GM12878 (cell line): Measurements from ENCODE around the gene SETD1A. TPM values are rescaled to one million over a fixed set of nuclear protein-coding genes. Genes with fewer than 3 reads are reported as not detected.

ENCODE experiments used
- CREM ChIP-seq: IDR thresholded peaks from 2 replicates; pipeline ENCODE4 v1.6.1; 2014; ENCODE audit warnings: antibody characterized with exemption, low read depth
- EGR1 ChIP-seq, 2 experiments: IDR thresholded peaks; 1 replicate in 1 of 2; 2 replicates in 1 of 2; pipeline ENCODE4 v1.6.1; 2011 to 2012; ENCODE audit warnings: low read depth in 2 of 2, low read length in 2 of 2, borderline replicate concordance in 1 of 2, mild to moderate bottlenecking in 1 of 2, moderate library complexity in 1 of 2
- MEF2B ChIP-seq: fragments of 450-650 bp; IDR thresholded peaks from 2 replicates; pipeline ENCODE4 v1.6.1; 2018; ENCODE audit warnings: mild to moderate bottlenecking, moderate library complexity; ENCODE audit not compliant: partially characterized antibody, poor library complexity, severe bottlenecking
- RAD51 ChIP-seq: fragments of 450-650 bp; IDR thresholded peaks from 2 replicates; pipeline ENCODE4 v1.6.1; 2016; ENCODE audit warnings: moderate library complexity, mild to moderate bottlenecking, inconsistent platforms
- RCOR1 ChIP-seq: conservative IDR thresholded peaks from 2 replicates; pipeline ENCODE4 v1.6.1; 2012; ENCODE audit warnings: low read depth, low read length, improper control_type of control experiment
- RELA ChIP-seq: fragments of 450-650 bp; IDR thresholded peaks from 2 replicates; pipeline ENCODE4 v1.8.0; 2014; ENCODE audit warnings: borderline replicate concordance; ENCODE audit not compliant: partially characterized antibody
- SUPT20H ChIP-seq: IDR thresholded peaks from 2 replicates; pipeline ENCODE4 v1.6.1; 2011; ENCODE audit warnings: low read depth, mild to moderate bottlenecking, low read length, moderate library complexity, borderline replicate concordance; ENCODE audit not compliant: control insufficient read depth
- TAF1 ChIP-seq: IDR thresholded peaks from 2 replicates; pipeline ENCODE4 v1.6.1; 2011; ENCODE audit warnings: mild to moderate bottlenecking, low read depth, low read length, borderline replicate concordance
- polyA plus RNA-seq, 11 experiments: library from polyadenylated mRNA; depleted of rRNA in 4 of 11; unstranded in 6 of 11; stranded (reverse) in 5 of 11; fragments of >200 nt; fragmentation: Nextera tagmentation in 4 of 11; fragmentation: Illumina TruSeq in 1 of 11; extraction: Ambion mirVana in 4 of 11; extraction: Trizol in 1 of 11; gene quantifications; 1 replicate in 1 of 11; 2 replicates in 10 of 11; pipeline versions ENCODE4 v1.2.1 to v1.2.3, GENCODE V29; 2011 to 2016; ENCODE audit warnings: inconsistent platforms in 2 of 11, missing spikeins in 2 of 11, low read depth in 1 of 11
- total RNA-seq, 4 experiments: library from RNA; depleted of rRNA in 3 of 4; stranded (reverse); fragments of >200 nt in 3 of 4; fragmentation: Illumina TruSeq in 1 of 4; extraction: Trizol in 1 of 4; gene quantifications; 2 replicates each; pipeline versions ENCODE4 v1.2.1 to v1.2.3, GENCODE V29; 2013 to 2021
- TF ChIP-seq, protein P1 (sequence below): fragments of 150-350 bp; IDR thresholded peaks from 2 replicates; pipeline ENCODE4 v1.6.1; 2016; ENCODE audit warnings: low read depth, low read length
- TF ChIP-seq, protein P2 (sequence below): fragments of 450-650 bp; IDR thresholded peaks from 2 replicates; pipeline ENCODE4 v1.6.1; 2018; ENCODE audit warnings: mild to moderate bottlenecking, low read depth, moderate library complexity; ENCODE audit not compliant: partially characterized antibody
- TF ChIP-seq, protein P3 (sequence below), 3 experiments: IDR thresholded peaks in 2 of 3; conservative IDR thresholded peaks in 1 of 3; 2 replicates each; pipeline ENCODE4 v1.5.1; 2011; ENCODE audit warnings: low read depth in 3 of 3, low read length in 3 of 3, mild to moderate bottlenecking in 3 of 3, control low read depth in 2 of 3, moderate library complexity in 2 of 3, inconsistent platforms in 1 of 3, mixed read lengths in 1 of 3; ENCODE audit not compliant: control insufficient read depth in 2 of 3, insufficient read depth in 1 of 3; ENCODE audit errors: extremely low read depth in 1 of 3
- TF ChIP-seq, protein P4 (sequence below): fragments of 450-650 bp; IDR thresholded peaks from 2 replicates; pipeline ENCODE4 v1.6.1; 2017; ENCODE audit warnings: mild to moderate bottlenecking, low read depth, inconsistent platforms; ENCODE audit not compliant: poor library complexity, severe bottlenecking

SETD1A gene
- total and polyA plus RNA-seq, 10 of the 15 experiments (the other 5 are each of a cell fraction or from before 2014, with no cell fraction given): 0.02 to 25.9 (median 4.9) TPM

DNA sequence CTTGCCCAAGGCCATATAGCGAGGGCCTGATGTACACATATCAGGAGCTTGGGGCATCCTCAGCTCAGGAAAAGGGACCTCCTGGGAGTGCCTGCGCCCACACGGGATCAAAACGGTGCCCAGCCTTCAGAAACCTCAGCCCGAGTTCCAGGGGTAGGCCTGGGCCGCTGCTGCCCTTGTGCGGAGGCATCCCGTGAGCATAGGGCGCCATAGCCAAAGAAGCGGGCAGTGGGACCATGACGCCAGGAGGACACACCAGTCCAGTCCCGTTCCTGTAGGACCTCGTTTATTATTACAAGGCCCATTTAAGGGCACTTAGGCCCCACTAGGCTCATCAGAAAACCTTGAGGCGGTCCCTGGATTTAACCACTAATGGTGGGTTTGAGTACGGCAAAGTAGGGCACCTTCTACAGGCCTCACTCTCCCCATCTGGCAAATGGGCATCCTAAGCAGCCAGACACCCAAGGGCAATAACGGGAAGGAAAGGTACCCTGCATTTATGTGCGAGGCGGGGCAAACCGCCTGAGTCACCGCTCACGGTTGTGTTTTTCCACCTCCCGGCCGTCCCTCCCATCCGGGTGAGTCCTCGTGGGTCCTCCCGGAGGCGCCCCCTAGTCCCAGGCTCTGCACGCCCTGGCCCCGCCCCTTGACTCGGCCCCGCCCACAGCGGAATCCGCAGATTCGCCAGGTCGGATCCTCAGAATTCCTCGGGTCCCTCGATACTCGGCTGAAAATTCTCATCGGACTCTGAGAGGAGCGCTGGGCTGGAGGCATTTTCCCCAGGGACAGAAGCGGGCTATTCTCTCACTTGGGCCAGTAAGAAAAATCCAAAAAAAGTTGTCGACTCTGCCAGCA, 726 bp upstream of the SETD1A start (continued):
- TF ChIP-seq RCOR1 (0 out of 2 replicates have a peak, but pooled peaks have one; percentile 29), RELA (no peak), MEF2B (no peak), TAF1 (peak; percentile 41; the same call in 1 of the 2 replicates), SUPT20H (no peak), EGR1 (IDR thresholded peaks at IDR 0.05; ENCODE audit: borderline replicate concordance in 1 of 2, low read depth in 2 of 2, low read length in 2 of 2) (0 out of 3 replicates have a peak, but pooled peaks of 1 of the 2 experiments have one; percentile 21), RAD51 (no peak), CREM (no peak)
- TF ChIP-seq, protein P1, sequence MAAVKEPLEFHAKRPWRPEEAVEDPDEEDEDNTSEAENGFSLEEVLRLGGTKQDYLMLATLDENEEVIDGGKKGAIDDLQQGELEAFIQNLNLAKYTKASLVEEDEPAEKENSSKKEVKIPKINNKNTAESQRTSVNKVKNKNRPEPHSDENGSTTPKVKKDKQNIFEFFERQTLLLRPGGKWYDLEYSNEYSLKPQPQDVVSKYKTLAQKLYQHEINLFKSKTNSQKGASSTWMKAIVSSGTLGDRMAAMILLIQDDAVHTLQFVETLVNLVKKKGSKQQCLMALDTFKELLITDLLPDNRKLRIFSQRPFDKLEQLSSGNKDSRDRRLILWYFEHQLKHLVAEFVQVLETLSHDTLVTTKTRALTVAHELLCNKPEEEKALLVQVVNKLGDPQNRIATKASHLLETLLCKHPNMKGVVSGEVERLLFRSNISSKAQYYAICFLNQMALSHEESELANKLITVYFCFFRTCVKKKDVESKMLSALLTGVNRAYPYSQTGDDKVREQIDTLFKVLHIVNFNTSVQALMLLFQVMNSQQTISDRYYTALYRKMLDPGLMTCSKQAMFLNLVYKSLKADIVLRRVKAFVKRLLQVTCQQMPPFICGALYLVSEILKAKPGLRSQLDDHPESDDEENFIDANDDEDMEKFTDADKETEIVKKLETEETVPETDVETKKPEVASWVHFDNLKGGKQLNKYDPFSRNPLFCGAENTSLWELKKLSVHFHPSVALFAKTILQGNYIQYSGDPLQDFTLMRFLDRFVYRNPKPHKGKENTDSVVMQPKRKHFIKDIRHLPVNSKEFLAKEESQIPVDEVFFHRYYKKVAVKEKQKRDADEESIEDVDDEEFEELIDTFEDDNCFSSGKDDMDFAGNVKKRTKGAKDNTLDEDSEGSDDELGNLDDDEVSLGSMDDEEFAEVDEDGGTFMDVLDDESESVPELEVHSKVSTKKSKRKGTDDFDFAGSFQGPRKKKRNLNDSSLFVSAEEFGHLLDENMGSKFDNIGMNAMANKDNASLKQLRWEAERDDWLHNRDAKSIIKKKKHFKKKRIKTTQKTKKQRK: no peak
- TF ChIP-seq, protein P2, sequence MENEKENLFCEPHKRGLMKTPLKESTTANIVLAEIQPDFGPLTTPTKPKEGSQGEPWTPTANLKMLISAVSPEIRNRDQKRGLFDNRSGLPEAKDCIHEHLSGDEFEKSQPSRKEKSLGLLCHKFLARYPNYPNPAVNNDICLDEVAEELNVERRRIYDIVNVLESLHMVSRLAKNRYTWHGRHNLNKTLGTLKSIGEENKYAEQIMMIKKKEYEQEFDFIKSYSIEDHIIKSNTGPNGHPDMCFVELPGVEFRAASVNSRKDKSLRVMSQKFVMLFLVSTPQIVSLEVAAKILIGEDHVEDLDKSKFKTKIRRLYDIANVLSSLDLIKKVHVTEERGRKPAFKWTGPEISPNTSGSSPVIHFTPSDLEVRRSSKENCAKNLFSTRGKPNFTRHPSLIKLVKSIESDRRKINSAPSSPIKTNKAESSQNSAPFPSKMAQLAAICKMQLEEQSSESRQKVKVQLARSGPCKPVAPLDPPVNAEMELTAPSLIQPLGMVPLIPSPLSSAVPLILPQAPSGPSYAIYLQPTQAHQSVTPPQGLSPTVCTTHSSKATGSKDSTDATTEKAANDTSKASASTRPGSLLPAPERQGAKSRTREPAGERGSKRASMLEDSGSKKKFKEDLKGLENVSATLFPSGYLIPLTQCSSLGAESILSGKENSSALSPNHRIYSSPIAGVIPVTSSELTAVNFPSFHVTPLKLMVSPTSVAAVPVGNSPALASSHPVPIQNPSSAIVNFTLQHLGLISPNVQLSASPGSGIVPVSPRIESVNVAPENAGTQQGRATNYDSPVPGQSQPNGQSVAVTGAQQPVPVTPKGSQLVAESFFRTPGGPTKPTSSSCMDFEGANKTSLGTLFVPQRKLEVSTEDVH: no peak
- TF ChIP-seq, protein P3, sequence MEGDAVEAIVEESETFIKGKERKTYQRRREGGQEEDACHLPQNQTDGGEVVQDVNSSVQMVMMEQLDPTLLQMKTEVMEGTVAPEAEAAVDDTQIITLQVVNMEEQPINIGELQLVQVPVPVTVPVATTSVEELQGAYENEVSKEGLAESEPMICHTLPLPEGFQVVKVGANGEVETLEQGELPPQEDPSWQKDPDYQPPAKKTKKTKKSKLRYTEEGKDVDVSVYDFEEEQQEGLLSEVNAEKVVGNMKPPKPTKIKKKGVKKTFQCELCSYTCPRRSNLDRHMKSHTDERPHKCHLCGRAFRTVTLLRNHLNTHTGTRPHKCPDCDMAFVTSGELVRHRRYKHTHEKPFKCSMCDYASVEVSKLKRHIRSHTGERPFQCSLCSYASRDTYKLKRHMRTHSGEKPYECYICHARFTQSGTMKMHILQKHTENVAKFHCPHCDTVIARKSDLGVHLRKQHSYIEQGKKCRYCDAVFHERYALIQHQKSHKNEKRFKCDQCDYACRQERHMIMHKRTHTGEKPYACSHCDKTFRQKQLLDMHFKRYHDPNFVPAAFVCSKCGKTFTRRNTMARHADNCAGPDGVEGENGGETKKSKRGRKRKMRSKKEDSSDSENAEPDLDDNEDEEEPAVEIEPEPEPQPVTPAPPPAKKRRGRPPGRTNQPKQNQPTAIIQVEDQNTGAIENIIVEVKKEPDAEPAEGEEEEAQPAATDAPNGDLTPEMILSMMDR (IDR thresholded peaks at IDR 0.05 in 2 of 3, conservative IDR thresholded peaks at IDR 0.05 in 1 of 3; ENCODE audit: control insufficient read depth in 2 of 3, extremely low read depth in 1 of 3, insufficient read depth in 1 of 3, low read depth in 3 of 3, low read length in 3 of 3): peak; percentile 18 to 30 (median 27); a peak in 5 of 6 replicates
- TF ChIP-seq, protein P4, sequence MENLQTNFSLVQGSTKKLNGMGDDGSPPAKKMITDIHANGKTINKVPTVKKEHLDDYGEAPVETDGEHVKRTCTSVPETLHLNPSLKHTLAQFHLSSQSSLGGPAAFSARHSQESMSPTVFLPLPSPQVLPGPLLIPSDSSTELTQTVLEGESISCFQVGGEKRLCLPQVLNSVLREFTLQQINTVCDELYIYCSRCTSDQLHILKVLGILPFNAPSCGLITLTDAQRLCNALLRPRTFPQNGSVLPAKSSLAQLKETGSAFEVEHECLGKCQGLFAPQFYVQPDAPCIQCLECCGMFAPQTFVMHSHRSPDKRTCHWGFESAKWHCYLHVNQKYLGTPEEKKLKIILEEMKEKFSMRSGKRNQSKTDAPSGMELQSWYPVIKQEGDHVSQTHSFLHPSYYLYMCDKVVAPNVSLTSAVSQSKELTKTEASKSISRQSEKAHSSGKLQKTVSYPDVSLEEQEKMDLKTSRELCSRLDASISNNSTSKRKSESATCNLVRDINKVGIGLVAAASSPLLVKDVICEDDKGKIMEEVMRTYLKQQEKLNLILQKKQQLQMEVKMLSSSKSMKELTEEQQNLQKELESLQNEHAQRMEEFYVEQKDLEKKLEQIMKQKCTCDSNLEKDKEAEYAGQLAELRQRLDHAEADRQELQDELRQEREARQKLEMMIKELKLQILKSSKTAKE: peak; percentile 76
